DND-41 (cell line): ENCODE results near the gene CLDN7.

ENCODE experiments used
- CTCF ChIP-seq: IDR thresholded peaks from 2 replicates; pipeline ENCODE4 v1.5.1; 2012; ENCODE audit warnings: borderline replicate concordance, low read length, moderate library complexity, mild to moderate bottlenecking; ENCODE audit not compliant: poor library complexity, severe bottlenecking; ENCODE audit errors: extremely low read depth
- EZH2 ChIP-seq: IDR thresholded peaks from 3 replicates; pipeline ENCODE4 v1.6.1; 2012; ENCODE audit warnings: borderline replicate concordance, low read depth, mild to moderate bottlenecking, moderate library complexity, low read length, inconsistent platforms; ENCODE audit not compliant: severe bottlenecking

- no peak for TF ChIP-seq CTCF
- TF ChIP-seq EZH2: no peak
Observed at GRCh38 chr17:7260151-7260550, 2.1 kb downstream of the CLDN7 start.
